Measurements from ENCODE around the gene HOXA9. TPM values are rescaled to one million over a fixed set of nuclear protein-coding genes. Genes with fewer than 3 reads are reported as not detected.
A peak's percentile ranks its signal among the peaks of the same experiment; 100 is the strongest.

Gene HOXA9
- total RNA-seq, 2 experiments from 2014 or later: not detected

- H3K4me1 Mint-ChIP-seq (ENCODE audit: low read depth): peaks cover 30% of the 10 kb centered on the region
- H3K9me3 Mint-ChIP-seq: no peaks in the 10 kb centered on the region
- CTCF ChIA-PET: interaction anchor here (0.6 to 4.5 kb wide), 4 partner anchors 12 to 1691 kb away, joined by 3 to 63 read pairs (median 34); partner anchors contain the start of genes HOXA10 and HOXA3
- H3K36me3 Mint-ChIP-seq (ENCODE audit: low read depth): no peaks in the 10 kb centered on the region
- POLR2A ChIA-PET: interaction anchor here (0.6 kb wide), 1 partner anchor 37 kb away, joined by 3 read pairs; no protein-coding TSS in a partner anchor
- no peak overlapping the region for H3K27ac Mint-ChIP-seq
- intact Hi-C loops (cut with micrococcal nuclease): no loop called here
- H3K4me3 Mint-ChIP-seq: no peak overlapping the region
- DNase-seq (no peak), ATAC-seq (no peak)
- TF ChIP-seq, protein P1, sequence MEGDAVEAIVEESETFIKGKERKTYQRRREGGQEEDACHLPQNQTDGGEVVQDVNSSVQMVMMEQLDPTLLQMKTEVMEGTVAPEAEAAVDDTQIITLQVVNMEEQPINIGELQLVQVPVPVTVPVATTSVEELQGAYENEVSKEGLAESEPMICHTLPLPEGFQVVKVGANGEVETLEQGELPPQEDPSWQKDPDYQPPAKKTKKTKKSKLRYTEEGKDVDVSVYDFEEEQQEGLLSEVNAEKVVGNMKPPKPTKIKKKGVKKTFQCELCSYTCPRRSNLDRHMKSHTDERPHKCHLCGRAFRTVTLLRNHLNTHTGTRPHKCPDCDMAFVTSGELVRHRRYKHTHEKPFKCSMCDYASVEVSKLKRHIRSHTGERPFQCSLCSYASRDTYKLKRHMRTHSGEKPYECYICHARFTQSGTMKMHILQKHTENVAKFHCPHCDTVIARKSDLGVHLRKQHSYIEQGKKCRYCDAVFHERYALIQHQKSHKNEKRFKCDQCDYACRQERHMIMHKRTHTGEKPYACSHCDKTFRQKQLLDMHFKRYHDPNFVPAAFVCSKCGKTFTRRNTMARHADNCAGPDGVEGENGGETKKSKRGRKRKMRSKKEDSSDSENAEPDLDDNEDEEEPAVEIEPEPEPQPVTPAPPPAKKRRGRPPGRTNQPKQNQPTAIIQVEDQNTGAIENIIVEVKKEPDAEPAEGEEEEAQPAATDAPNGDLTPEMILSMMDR (IDR thresholded peaks at IDR 0.05): no peak
- peaks cover 80% of the 10 kb centered on the region for H3K27me3 Mint-ChIP-seq
Observed at GRCh38 chr7:27163288-27164044, 1.9 kb downstream of the HOXA9 start.

DNA sequence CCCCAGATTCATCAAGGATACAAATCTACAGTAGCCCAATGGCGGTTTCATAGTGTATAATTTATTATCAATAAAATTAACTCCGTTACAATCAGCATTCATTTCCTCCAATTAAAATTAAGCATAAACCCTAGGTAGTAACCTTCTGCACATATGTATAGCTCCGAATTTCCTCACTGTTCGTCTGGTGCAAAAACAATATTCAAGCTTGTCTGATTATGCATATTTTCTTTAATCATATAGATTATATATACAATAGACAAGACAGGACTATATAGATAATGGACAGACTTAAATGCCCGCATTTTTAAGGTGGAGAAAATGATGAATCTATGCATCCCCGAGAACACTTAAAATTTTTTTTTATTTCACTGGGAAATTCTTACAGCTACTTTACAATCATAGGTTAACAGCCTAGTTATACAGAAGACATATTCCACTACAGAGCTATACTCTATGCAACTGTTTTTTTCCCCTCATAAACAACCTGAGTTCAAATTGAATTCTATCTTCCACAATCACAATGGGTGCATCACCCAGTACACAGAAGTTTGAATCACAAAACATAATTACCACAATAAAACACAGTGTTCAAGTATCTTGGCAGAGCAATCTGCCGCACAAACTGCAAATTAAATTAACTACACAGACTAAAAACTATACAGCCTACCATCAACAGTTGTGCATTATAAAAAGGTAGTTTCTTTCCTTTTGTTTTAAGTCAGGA lies 2.6 kb downstream of the HOXA9 start:
- DNase-seq: no peak
- ChIA-PET CTCF (interaction anchor here (0.6 to 4.5 kb wide), 9 partner anchors 12 to 1692 kb away, joined by 3 to 63 read pairs (median 6); partner anchors contain the start of genes HOXA10 and HOXA3), POLR2A (interaction anchor here (0.6 to 0.8 kb wide), 2 partner anchors 15 to 36 kb away, joined by 3 read pairs; no protein-coding TSS in a partner anchor)
- no peak for ATAC-seq
- Mint-ChIP-seq H3K4me3 (no peak overlapping the region), H3K27me3 (peaks cover 80% of the 10 kb centered on the region), H3K36me3 (ENCODE audit: low read depth) (no peaks in the 10 kb centered on the region), H3K9me3 (no peaks in the 10 kb centered on the region), H3K27ac (no peak overlapping the region), H3K4me1 (ENCODE audit: low read depth) (peaks cover 29% of the 10 kb centered on the region)
- TF ChIP-seq, protein P1 (IDR thresholded peaks at IDR 0.05): no peak
- intact Hi-C loops (cut with micrococcal nuclease): no loop called here

DNA sequence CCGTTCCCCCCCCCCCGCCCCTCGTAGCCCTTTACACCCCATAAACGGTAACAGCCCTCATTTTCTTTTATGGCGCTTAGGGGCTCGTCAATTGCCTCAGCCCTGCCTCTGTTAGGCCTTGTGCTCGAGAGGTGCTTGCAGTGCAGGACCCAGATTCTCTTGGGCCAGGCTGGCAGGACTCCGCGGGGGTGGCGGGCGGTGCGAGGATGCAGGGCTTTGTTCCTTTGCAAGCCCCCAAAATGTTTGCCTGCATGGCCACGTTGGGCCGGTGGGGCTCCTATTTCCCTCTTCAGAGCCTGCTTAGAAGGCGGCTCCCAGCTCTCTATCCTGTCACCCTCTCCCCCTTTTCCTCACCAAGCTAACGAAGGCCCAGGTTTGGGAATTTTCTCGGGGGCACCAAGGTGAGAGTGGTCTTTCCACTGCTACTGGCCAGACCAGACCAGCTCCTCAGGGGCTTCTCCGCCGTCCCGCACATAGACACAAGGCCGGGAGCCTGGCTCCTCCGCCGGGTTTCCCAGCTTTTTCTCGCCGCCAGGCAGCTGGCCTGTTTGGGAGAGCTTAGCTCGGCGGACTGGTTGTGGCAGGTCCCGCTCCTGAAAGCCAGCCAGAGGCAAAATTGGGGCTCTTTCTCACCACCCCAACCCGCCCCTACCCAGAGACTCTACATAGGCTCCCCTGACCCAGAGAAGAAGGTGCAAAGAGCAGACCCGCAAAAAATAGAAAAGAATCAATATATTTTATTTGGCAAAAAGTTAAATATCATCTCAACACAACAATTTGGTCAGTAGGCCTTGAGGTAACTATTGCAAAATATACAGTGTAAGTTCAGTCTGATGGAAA lies 3.4 kb downstream of the HOXA9 start:
- Mint-ChIP-seq H3K4me3 (no peak overlapping the region), H3K9me3 (no peaks in the 10 kb centered on the region), H3K36me3 (ENCODE audit: low read depth) (no peaks in the 10 kb centered on the region), H3K4me1 (ENCODE audit: low read depth) (peaks cover 25% of the 10 kb centered on the region), H3K27ac (no peak overlapping the region), H3K27me3 (peaks cover 80% of the 10 kb centered on the region)
- DNase-seq: no peak
- TF ChIP-seq, protein P1 (IDR thresholded peaks at IDR 0.05): no peak
- ChIA-PET CTCF (interaction anchor here (0.6 to 4.5 kb wide), 14 partner anchors 11 to 792 kb away, joined by 3 to 63 read pairs (median 6); partner anchors contain the start of genes HOXA10 and HOXA3), POLR2A (interaction anchor here (0.8 kb wide), 1 partner anchor 16 kb away, joined by 3 read pairs; no protein-coding TSS in a partner anchor)
- intact Hi-C loops (cut with micrococcal nuclease): loop anchor here (2.0 kb wide), 2 partner anchors 307 to 479 kb away; no protein-coding TSS in a partner anchor
- no peak for ATAC-seq

GRCh38 chr7:27161214-27161720 lies 4.1 kb downstream of the HOXA9 start:
- POLR2A ChIA-PET: interaction anchor here (0.7 kb wide), 1 partner anchor 64 kb away, joined by 3 read pairs; no protein-coding TSS in a partner anchor
- TF ChIP-seq, protein P1 (IDR thresholded peaks at IDR 0.05): peak; percentile 17
- peak overlapping the region; percentile 59 for H3K4me3 Mint-ChIP-seq
- ATAC-seq (no peak), DNase-seq (no peak)
- no peaks in the 10 kb centered on the region for H3K36me3 Mint-ChIP-seq (ENCODE audit: low read depth)
- CTCF ChIA-PET: interaction anchor here (0.6 to 4.5 kb wide), 40 partner anchors 10 to 1299 kb away, joined by 3 to 63 read pairs (median 4); partner anchors contain the start of genes HOXA10 and HOXA3
- H3K27me3 Mint-ChIP-seq: peaks cover 78% of the 10 kb centered on the region
- intact Hi-C loops (cut with micrococcal nuclease): loop anchor here (2.0 kb wide), 2 partner anchors 306 to 478 kb away; no protein-coding TSS in a partner anchor
- peaks cover 28% of the 10 kb centered on the region for H3K4me1 Mint-ChIP-seq (ENCODE audit: low read depth)
- no peak overlapping the region for H3K27ac Mint-ChIP-seq
- H3K9me3 Mint-ChIP-seq: no peaks in the 10 kb centered on the region

Measured in activated CD8-positive, alpha-beta T cell treated with anti-CD3 and anti-CD28 coated beads for 36 hours (primary cell).